GM13977 (cell line): Measurements from ENCODE around the gene GNL3L.
A peak's percentile ranks its signal among the peaks of the same experiment; 100 is the strongest.
"Not testable (repeated sequence)": the region's sequence is repeated elsewhere in the genome, so short reads cannot be mapped to it uniquely, and the experiment has no call there.

Experiments used
- DNase-seq: peaks from one replicate; pipeline ENCODE4 v3.0.0; 2012; ENCODE audit warnings: low spot score
- in situ Hi-C: fragments of 300-500 bp; cut with MboI; formaldehyde crosslinking; loops from one replicate; pipeline ENCODE4 v1.12.0; 2022; ENCODE audit warnings: low sequenced_read_pairs, low pct_unique_long_range_greater_than_20kb, mixed read lengths, inconsistent platforms; ENCODE audit not compliant: unreplicated experiment
- TF ChIP-seq, protein P1 (sequence below): IDR thresholded peaks from 2 replicates; pipeline ENCODE4 v1.5.1; 2012; ENCODE audit warnings: mild to moderate bottlenecking, control low read depth; ENCODE audit not compliant: insufficient read depth; ENCODE audit errors: extremely low read depth, missing control alignments

Gene GNL3L

DNA sequence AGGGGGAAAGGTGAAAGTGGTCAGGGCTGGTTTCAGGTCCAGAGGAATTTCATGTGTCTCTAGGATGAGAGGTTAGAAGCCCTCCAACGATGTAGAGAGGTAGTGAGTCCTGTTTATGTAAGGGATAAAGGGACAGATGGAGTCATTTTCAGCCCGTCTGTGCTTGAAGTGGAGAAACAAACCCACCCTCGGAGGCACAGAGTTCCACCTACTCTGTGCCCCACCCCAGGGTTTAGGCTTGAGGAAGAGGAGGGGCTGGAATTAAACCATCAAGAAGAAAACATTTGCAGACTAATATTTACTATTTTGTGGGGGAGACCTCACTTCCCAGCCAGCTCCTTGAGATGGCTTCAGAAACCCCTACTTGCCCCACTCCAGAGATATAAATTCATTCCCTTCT lies 868 bp upstream of the GNL3L start:
- in situ Hi-C loops: no loop called here

DNA sequence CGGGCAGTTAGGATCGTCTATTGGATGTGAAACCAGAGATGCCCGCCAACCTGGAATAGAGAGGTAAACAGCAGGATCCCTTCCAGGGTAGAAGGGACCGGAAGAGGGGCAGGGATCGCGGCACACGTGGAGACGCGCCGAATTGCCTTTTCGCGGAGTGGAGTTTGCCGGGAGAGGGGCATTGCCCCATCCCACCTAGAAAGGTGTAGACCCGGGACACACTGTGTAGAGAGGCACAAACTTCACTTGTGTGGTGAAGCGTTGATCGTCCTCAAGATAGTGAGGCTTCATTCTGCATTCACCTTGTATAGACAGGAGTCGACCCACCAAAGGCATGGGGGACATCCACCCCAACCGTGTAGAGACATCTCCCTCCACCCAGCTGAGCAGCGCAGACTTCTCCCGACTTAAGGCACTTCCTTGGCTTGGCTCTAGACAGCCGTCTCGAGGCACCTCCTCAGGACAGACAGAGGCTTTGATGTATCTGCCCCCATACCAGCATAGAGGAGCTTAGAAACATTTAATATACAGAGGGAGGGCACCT lies 410 bp downstream of the GNL3L start:
- in situ Hi-C loops: no loop called here
- TF ChIP-seq, protein P1, sequence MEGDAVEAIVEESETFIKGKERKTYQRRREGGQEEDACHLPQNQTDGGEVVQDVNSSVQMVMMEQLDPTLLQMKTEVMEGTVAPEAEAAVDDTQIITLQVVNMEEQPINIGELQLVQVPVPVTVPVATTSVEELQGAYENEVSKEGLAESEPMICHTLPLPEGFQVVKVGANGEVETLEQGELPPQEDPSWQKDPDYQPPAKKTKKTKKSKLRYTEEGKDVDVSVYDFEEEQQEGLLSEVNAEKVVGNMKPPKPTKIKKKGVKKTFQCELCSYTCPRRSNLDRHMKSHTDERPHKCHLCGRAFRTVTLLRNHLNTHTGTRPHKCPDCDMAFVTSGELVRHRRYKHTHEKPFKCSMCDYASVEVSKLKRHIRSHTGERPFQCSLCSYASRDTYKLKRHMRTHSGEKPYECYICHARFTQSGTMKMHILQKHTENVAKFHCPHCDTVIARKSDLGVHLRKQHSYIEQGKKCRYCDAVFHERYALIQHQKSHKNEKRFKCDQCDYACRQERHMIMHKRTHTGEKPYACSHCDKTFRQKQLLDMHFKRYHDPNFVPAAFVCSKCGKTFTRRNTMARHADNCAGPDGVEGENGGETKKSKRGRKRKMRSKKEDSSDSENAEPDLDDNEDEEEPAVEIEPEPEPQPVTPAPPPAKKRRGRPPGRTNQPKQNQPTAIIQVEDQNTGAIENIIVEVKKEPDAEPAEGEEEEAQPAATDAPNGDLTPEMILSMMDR: no peak
- DNase-seq: peak; percentile 24

More for the DNA sequence above, 868 bp upstream of the GNL3L start:
- TF ChIP-seq, protein P1: no peak
- no peak for DNase-seq

DNA sequence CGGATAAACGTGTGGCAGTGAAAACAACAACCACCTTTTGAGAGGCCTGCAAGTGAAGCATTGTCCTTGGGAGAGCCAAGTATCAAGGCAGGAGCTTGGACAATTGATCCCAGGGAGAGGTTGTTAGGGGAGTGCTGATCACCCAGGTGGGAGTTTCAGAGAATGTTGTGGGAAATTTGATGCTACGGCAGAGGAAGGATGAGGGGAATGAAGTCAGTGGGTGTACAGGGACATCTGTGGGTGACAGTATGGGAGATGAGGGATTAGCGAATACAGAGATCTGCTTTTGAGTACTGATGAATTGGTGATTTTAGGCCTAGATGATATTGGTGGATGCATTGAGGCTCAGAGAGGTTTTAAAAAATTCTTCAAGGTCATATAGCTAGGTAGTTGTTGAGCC lies 4.3 kb downstream of the GNL3L start:
- TF ChIP-seq, protein P1: no peak
- no peak for DNase-seq
- in situ Hi-C loops: no loop called here

DNA sequence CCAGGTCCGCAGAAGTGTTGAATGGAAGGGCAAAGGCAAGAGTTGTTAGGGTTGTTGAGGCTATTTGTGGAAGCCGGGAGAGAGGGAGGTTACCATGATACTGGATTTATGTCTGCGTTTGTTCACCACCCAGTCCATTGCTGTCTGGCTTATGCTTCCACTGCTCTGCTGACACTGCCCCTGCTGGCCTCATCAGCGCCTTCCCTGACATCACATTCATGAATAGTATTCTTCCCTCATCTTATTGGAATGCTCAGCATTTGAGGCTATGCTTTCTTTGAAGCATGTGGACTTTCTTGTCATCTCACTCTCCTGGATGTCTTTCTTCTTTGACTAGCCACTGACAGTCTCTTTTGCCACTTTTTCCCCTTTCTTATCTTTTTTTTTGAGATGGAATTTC lies 10.3 kb downstream of the GNL3L start:
- in situ Hi-C loops: no loop called here
- no peak for DNase-seq
- TF ChIP-seq, protein P1: no peak

DNA sequence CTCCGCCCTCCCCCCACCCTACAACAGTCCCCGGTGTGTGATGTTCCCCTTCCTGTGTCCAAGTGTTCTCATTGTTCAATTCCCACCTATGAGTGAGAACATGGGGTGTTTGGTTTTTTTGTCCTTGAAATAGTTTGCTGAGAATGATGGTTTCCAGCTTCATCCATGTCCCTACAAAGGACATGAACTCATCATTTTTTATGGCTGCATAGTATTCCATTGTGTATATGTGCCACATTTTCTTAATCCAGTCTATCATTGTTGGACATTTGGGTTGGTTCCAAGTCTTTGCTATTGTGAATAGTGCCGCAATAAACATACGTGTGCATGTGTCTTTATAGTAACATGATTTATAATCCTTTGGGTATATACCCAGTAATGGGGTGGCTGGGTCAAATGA lies 12.2 kb downstream of the GNL3L start:
- in situ Hi-C loops, DNase-seq: not testable (repeated sequence)

DNA sequence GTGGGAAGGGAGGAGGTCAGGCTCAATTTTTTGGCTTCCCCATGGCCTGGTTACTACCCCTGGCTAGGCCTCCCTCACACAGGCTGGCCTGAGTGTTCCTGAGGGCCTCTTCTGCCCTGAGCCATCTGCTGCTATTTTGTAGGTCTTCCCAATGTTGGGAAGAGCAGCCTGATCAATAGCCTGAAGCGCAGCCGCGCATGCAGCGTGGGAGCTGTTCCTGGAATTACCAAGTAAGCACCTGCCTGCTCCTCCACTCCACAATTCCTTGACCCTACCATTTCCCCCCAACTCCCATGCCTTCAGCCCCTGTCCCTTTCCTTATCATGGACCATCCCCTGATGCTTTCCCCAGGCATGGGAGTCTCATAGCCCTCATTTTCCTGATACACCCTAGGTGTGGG lies 20.8 kb downstream of the GNL3L start:
- in situ Hi-C loops: no loop called here
- TF ChIP-seq, protein P1: no peak
- DNase-seq: no peak

DNA sequence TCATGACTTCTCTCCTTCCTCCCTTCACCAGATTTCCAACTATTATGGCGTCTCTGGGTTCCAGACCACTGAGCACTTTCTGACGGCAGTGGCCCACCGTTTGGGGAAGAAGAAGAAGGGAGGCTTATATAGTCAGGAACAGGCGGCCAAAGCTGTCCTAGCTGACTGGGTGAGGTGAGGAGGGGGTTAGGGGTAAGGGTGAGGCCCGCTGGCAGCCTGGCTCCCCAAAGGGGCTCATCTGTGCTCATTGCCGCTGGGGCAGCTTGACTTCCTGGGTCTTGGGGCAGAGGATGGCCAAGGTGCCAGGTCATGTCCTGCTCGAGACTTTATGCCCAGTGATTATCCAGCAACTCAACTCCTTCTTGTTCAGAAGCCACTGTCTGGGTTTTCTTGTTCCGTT lies 21.8 kb downstream of the GNL3L start:
- in situ Hi-C loops: no loop called here
- no peak for DNase-seq
- TF ChIP-seq, protein P1: no peak

DNA sequence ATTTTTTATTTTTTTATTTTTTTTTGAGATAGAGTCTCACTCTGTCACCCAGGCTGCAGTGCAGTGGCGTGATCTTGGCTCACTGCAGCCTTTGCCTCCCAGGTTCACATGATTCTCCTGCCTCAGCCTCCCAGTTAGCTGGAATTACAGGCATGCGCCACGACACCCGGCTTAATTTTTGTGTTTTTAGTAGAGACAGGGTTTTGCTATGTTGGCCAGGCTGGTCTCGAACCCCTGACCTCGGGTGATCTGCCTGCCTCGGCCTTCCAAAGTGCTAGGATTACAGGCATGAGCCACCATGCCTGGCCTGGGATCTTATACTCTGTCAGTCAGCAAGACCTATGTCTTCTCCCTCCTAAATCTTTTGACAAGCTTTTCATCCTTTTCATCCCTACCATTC lies 25.0 kb downstream of the GNL3L start:
- in situ Hi-C loops, DNase-seq: not testable (repeated sequence)
